K562 (cell line): Measurements from ENCODE around the gene TMEM222. TPM values are rescaled to one million over a fixed set of nuclear protein-coding genes. Genes with fewer than 3 reads are reported as not detected.
A peak's percentile ranks its signal among the peaks of the same experiment; 100 is the strongest.

Experiments
- ATAC-seq: fragments of 200-7000 bp; cut with Tn5 transposase; 3 replicates; pipeline ENCODE4 v1.9.1; 2020; ENCODE audit warnings: moderate library complexity
- BruUV-seq: library from RNA; stranded (reverse); fragments of 400-500 nt; replicated peaks from 2 replicates; lab custom pipeline; 2021; lab: Mats Ljungman, UMichigan
- CTCF ChIA-PET: fragments of 300-600 bp; formaldehyde crosslinking; extraction: SDS; loops from one replicate; lab custom pipeline; 2021; ENCODE audit warnings: low intra/inter-chr PET ratio; lab: Yijun Ruan, JAX
- POLR2A ChIA-PET: fragments of 300-600, 350-650 bp; sonication (Branson Sonifier 250); formaldehyde crosslinking; extraction: SDS; loops from one replicate; lab custom pipeline; 2021; ENCODE audit warnings: antibody characterized with exemption, inconsistent platforms; lab: Yijun Ruan, JAX
- DNase-seq, 4 experiments: peaks; one replicate each; pipeline versions ENCODE4 v3.0.0 to v3.0.0-alpha.2; 2011 to 2018; ENCODE audit warnings: low spot score in 3 of 4, mixed read lengths in 3 of 4; ENCODE audit errors: extremely low read depth in 1 of 4
- FAIRE-seq: peaks from 2 replicates; lab custom pipeline; 2011; peaks lifted over from hg19 to GRCh38; lab: Jason Lieb, UNC
- H2AFZ ChIP-seq: 2 replicates; pipeline ENCODE4 v1.6.0; 2011; ENCODE audit warnings: low read depth, low read length, control low read depth, inconsistent platforms
- H3K27ac ChIP-seq: fragments of 200-600 bp; 3 replicates; pipeline ENCODE4 v1.8.0; 2011; ENCODE audit warnings: low read depth, mild to moderate bottlenecking, control low read depth, inconsistent platforms, low read length, moderate library complexity, mixed read lengths; ENCODE audit errors: extremely low read depth
- H3K27me3 ChIP-seq, 2 experiments: fragments of 300-600 bp in 1 of 2; 2 replicates in 1 of 2; 3 replicates in 1 of 2; pipeline versions ENCODE4 v1.6.0 to v1.8.0; 2011; ENCODE audit warnings: inconsistent platforms in 2 of 2, low read length in 2 of 2, mild to moderate bottlenecking in 1 of 2, mixed read lengths in 1 of 2, moderate library complexity in 1 of 2; ENCODE audit not compliant: control insufficient read depth in 2 of 2, insufficient read depth in 2 of 2
- H3K36me3 ChIP-seq: fragments of 300-600 bp; 3 replicates; pipeline ENCODE4 v1.8.0; 2011; ENCODE audit warnings: mild to moderate bottlenecking, low read length, inconsistent platforms; ENCODE audit not compliant: control insufficient read depth, insufficient read depth
- H3K4me1 ChIP-seq, 2 experiments: fragments of 200-600 bp in 1 of 2; replicated peaks in 1 of 2; 2 replicates in 1 of 2; 3 replicates in 1 of 2; pipeline versions ENCODE4 v1.5.1 to v1.8.0; 2011; ENCODE audit warnings: inconsistent platforms in 2 of 2, low read length in 2 of 2, mild to moderate bottlenecking in 1 of 2, mixed read lengths in 1 of 2, moderate library complexity in 1 of 2; ENCODE audit not compliant: control insufficient read depth in 2 of 2, insufficient read depth in 2 of 2
- H3K4me2 ChIP-seq: 2 replicates; pipeline ENCODE4 v1.6.1; 2011; ENCODE audit warnings: low read length, control low read depth, inconsistent platforms, mixed read lengths; ENCODE audit not compliant: insufficient read depth
- H3K4me3 ChIP-seq: fragments of 200-600 bp; sonication (generic), shearing (Covaris generic); 2 replicates; pipeline ENCODE4 v1.5.1; 2016; ENCODE audit warnings: control low read depth, inconsistent platforms
- H3K79me2 ChIP-seq: fragments of 200-600 bp; 3 replicates; pipeline ENCODE4 v1.8.0; 2011; ENCODE audit warnings: low read length, inconsistent platforms; ENCODE audit not compliant: control insufficient read depth, insufficient read depth
- H3K9ac ChIP-seq, 2 experiments: 2 replicates each; pipeline versions ENCODE4 v1.6.0 to v1.6.1; 2011; ENCODE audit warnings: low read depth in 2 of 2, low read length in 2 of 2, control low read depth in 1 of 2, inconsistent platforms in 1 of 2, mild to moderate bottlenecking in 1 of 2, mixed read lengths in 1 of 2; ENCODE audit not compliant: insufficient read depth in 1 of 2
- H3K9me1 ChIP-seq: one replicate; pipeline ENCODE4 v1.6.0; 2011; ENCODE audit warnings: inconsistent platforms, mild to moderate bottlenecking, low read length, moderate library complexity; ENCODE audit not compliant: control insufficient read depth, insufficient read depth
- H3K9me3 ChIP-seq: replicated peaks from 2 replicates; pipeline ENCODE4 v1.5.1; 2011; ENCODE audit warnings: low read depth, low read length, inconsistent platforms; ENCODE audit not compliant: control insufficient read depth, insufficient read depth
- H4K20me1 ChIP-seq: replicated peaks from 2 replicates; pipeline ENCODE4 v1.6.1; 2011; ENCODE audit warnings: low read length, inconsistent platforms, mixed read lengths; ENCODE audit not compliant: control insufficient read depth, insufficient read depth
- BRCA1 ChIP-seq, 2 experiments: fragments of 450-650 bp in 1 of 2; sonication (generic) in 1 of 2; formaldehyde crosslinking in 1 of 2; IDR thresholded peaks; 2 replicates each; pipeline versions ENCODE4 v1.5.0 to v1.6.1; 2017 to 2020; ENCODE audit warnings: mild to moderate bottlenecking in 1 of 2, missing genetic modification reagents in 1 of 2
- CTCFL ChIP-seq: IDR thresholded peaks from 2 replicates; pipeline ENCODE4 v1.6.1; 2011; ENCODE audit warnings: borderline replicate concordance, low read depth, mild to moderate bottlenecking, moderate library complexity, low read length; ENCODE audit not compliant: insufficient read depth, poor library complexity, severe bottlenecking
- ERF ChIP-seq: fragments of 450-650 bp; formaldehyde crosslinking; IDR thresholded peaks from 2 replicates; pipeline ENCODE4 v1.4.0; 2020; ENCODE audit warnings: mild to moderate bottlenecking, mixed read lengths
- HNRNPK ChIP-seq: fragments of 200-400 bp; formaldehyde crosslinking; IDR thresholded peaks from one replicate; pipeline ENCODE4 v1.6.1; 2018; ENCODE audit warnings: mild to moderate bottlenecking, low read depth, low read length; ENCODE audit not compliant: poor library complexity, severe bottlenecking
- KLF13 ChIP-seq: fragments of 450-650 bp; IDR thresholded peaks from 2 replicates; pipeline ENCODE4 v1.6.1; 2016; ENCODE audit warnings: missing genetic modification characterization, low read depth, mild to moderate bottlenecking, missing compliant biosample characterization, moderate library complexity, borderline replicate concordance
- LEF1 ChIP-seq: fragments of 450-650 bp; IDR thresholded peaks from 2 replicates; pipeline ENCODE4 v1.6.1; 2016; ENCODE audit warnings: mild to moderate bottlenecking
- NFE2L1 ChIP-seq: fragments of 450-650 bp; IDR thresholded peaks from 2 replicates; pipeline ENCODE4 v1.6.1; 2016; ENCODE audit warnings: missing genetic modification characterization, low read depth, mild to moderate bottlenecking, missing compliant biosample characterization, moderate library complexity, borderline replicate concordance
- RAD21 ChIP-seq, 2 experiments: fragments of 250-450 bp in 1 of 2; fragments of 450-650 bp in 1 of 2; sonication (Bioruptor Pico) in 1 of 2; formaldehyde crosslinking in 1 of 2; IDR thresholded peaks in 1 of 2; conservative IDR thresholded peaks in 1 of 2; 2 replicates each; pipeline versions ENCODE4 v1.4.0 to v1.8.0; 2020 to 2022; ENCODE audit warnings: mild to moderate bottlenecking in 2 of 2, moderate library complexity in 1 of 2
- RBM39 ChIP-seq: fragments of 200-400 bp; formaldehyde crosslinking; optimal IDR thresholded peaks from 2 replicates; pipeline ENCODE3; 2018; ENCODE audit warnings: low read depth, low read length
- SMARCA4 ChIP-seq: fragments of 450-650 bp; IDR thresholded peaks from 2 replicates; pipeline ENCODE4 v1.6.1; 2016
- ZEB2 ChIP-seq: fragments of 450-650 bp; IDR thresholded peaks from 2 replicates; pipeline ENCODE4 v1.6.1; 2016
- ZFP91 ChIP-seq: sonication (generic); formaldehyde crosslinking; IDR thresholded peaks from 2 replicates; pipeline ENCODE4 v1.8.0; 2022; ENCODE audit warnings: mild to moderate bottlenecking, missing genetic modification reagents
- ZNF263 ChIP-seq: sonication (generic); formaldehyde crosslinking; IDR thresholded peaks from 2 replicates; pipeline ENCODE4 v1.8.0; 2022; ENCODE audit warnings: mild to moderate bottlenecking, missing genetic modification reagents, borderline replicate concordance
- ZSCAN29 ChIP-seq: fragments of 450-650 bp; IDR thresholded peaks from 2 replicates; pipeline ENCODE4 v1.6.1; 2017
- WGBS: fragments of 100-300 bp; shearing (Covaris generic); methylation state at CpG from one replicate; pipeline ENCODE4 v1.1.6; 2016; ENCODE audit warnings: low coverage, mixed read lengths; ENCODE audit not compliant: insufficient coverage; ENCODE audit errors: missing lambda C conversion rate; 5-methylcytosine and 5-hydroxymethylcytosine counted together
- in situ Hi-C: fragments of 300-500 bp; cut with MboI; formaldehyde crosslinking; loops from 4 replicates; pipeline ENCODE4 v1.15.0; 2018; ENCODE audit warnings: inconsistent platforms, mixed read lengths
- intact Hi-C: fragments of 100-400 bp; cut with micrococcal nuclease; formaldehyde crosslinking; loops from 2 replicates; pipeline ENCODE4 v1.14.2; 2022
- polyA plus RNA-seq, 8 experiments: library from polyadenylated mRNA; depleted of rRNA in 4 of 8; stranded (reverse) in 5 of 8; unstranded in 3 of 8; fragments of >200 nt; fragmentation: Nextera tagmentation in 2 of 8; fragmentation: Illumina TruSeq in 1 of 8; extraction: Ambion mirVana in 2 of 8; extraction: Trizol in 1 of 8; gene quantifications; 2 replicates each; pipeline versions ENCODE4 v1.2.1 to v1.2.3, GENCODE V29; 2011 to 2014; ENCODE audit warnings: inconsistent platforms in 1 of 8, missing spikeins in 1 of 8
- total RNA-seq, 7 experiments: library from RNA; depleted of rRNA in 6 of 7; stranded (reverse); fragments of >200 nt in 6 of 7; fragmentation: Illumina TruSeq in 2 of 7; extraction: Trizol in 2 of 7; gene quantifications; 2 replicates each; pipeline versions ENCODE4 v1.2.1 to v1.2.3, GENCODE V29; 2011 to 2021; ENCODE audit warnings: low replicate concordance in 1 of 7
- TF ChIP-seq, protein P1 (sequence below), 3 experiments: IDR thresholded peaks in 2 of 3; conservative IDR thresholded peaks in 1 of 3; 2 replicates each; pipeline ENCODE4 v1.5.1; 2011 to 2012; ENCODE audit warnings: low read length in 3 of 3, mild to moderate bottlenecking in 3 of 3, control low read depth in 2 of 3, improper control_type of control experiment in 1 of 3, inconsistent platforms in 1 of 3, low read depth in 1 of 3, mixed read lengths in 1 of 3, moderate library complexity in 1 of 3; ENCODE audit not compliant: insufficient read depth in 2 of 3

TMEM222 gene
- total and polyA plus RNA-seq, 9 of the 15 experiments (the other 6 are each of a cell fraction or from before 2014, with no cell fraction given): 6.9 to 48.0 (median 32.8) TPM

DNA sequence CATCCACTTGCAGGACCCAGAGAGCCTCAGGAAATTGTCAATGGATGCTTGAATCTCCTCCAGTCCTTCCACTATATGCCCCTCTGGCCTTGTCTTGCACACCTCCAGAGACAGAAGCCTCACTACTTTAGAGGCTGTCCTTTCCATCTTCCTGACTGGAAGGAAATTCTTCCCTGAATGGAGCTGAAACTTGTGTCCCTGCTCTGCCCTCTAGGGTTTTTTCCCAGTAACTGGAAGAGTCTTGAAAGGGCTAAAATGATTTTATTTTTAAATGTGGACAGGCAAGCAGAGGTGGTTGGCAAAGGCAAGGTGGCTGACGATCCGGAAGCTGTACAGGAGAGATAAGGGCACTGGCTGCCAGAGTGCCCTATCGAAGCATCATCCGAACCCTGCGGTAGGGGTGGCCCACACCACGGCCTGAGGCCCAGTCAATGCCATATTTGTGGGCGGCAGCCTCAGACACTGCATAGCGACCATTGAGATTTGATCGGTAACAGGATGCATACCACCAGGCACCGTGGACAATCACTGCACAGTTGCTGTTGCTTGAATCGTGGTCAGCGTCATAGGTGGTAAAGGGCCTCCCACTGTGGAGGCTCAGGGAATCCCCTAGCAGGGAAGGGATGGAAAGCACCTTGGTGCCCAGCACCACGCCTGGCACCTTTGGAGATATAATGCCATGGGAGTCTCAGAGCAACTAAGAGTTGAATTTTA lies 47.1 kb downstream of the TMEM222 start:
- no peaks in the 10 kb centered on the region for H3K9me3 ChIP-seq
- no peak overlapping the region for H3K4me3 ChIP-seq
- FAIRE-seq (no peak), DNase-seq (no peak), ATAC-seq (no peak)
- H3K27me3 ChIP-seq: no peaks in the 10 kb centered on the region
- peaks cover 20 to 52% of the 10 kb centered on the region in 2 experiments; a peak in 4 of 5 replicates for H3K4me1 ChIP-seq
- H3K4me2 ChIP-seq: no peak overlapping the region
- in situ Hi-C loops: no loop called here
- intact Hi-C loops: loop anchor here (10.0 kb wide), 1 partner anchor 174 kb away; no protein-coding TSS in a partner anchor
- ChIA-PET CTCF (interaction anchor here (1.1 to 1.2 kb wide), 2 partner anchors 36 to 267 kb away, joined by 3 read pairs; no protein-coding TSS in a partner anchor), POLR2A (interaction anchor here (0.6 to 1.8 kb wide), 5 partner anchors 10 to 890 kb away, joined by 3 to 5 read pairs (median 3); no protein-coding TSS in a partner anchor)
- no peaks in the 10 kb centered on the region; the same call in 1 of the 2 replicates for H4K20me1 ChIP-seq
- H3K36me3 ChIP-seq: no peaks in the 10 kb centered on the region
- WGBS: 41% methylated on average over 13 of the region's 13 CpGs
- BruUV-seq: no TSS peak
- no peaks in the 10 kb centered on the region for H3K79me2 ChIP-seq
- H3K9me1 ChIP-seq: no peaks in the 10 kb centered on the region
- peak overlapping the region in 1 of 2 experiments; percentile 62; a peak in 1 of 4 replicates for H3K9ac ChIP-seq
- H3K27ac ChIP-seq: no peak overlapping the region
- H2AFZ ChIP-seq: no peak overlapping the region
- TF ChIP-seq ZNF263 (CRISPR knock-in tag): 0 out of 2 replicates have a peak, but pooled peaks have one; percentile 16
- TF ChIP-seq LEF1: no peak
- TF ChIP-seq KLF13 (tag): no peak
- TF ChIP-seq ZSCAN29: no peak
- TF ChIP-seq ZFP91 (CRISPR knock-in tag): no peak
- TF ChIP-seq CTCFL: no peak
- no peak for TF ChIP-seq RBM39
- TF ChIP-seq, protein P1, sequence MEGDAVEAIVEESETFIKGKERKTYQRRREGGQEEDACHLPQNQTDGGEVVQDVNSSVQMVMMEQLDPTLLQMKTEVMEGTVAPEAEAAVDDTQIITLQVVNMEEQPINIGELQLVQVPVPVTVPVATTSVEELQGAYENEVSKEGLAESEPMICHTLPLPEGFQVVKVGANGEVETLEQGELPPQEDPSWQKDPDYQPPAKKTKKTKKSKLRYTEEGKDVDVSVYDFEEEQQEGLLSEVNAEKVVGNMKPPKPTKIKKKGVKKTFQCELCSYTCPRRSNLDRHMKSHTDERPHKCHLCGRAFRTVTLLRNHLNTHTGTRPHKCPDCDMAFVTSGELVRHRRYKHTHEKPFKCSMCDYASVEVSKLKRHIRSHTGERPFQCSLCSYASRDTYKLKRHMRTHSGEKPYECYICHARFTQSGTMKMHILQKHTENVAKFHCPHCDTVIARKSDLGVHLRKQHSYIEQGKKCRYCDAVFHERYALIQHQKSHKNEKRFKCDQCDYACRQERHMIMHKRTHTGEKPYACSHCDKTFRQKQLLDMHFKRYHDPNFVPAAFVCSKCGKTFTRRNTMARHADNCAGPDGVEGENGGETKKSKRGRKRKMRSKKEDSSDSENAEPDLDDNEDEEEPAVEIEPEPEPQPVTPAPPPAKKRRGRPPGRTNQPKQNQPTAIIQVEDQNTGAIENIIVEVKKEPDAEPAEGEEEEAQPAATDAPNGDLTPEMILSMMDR (IDR thresholded peaks at IDR 0.05 in 2 of 3, conservative IDR thresholded peaks at IDR 0.05 in 1 of 3; ENCODE audit: insufficient read depth in 2 of 3, low read depth in 1 of 3, low read length in 3 of 3): peak in 2 of 3 experiments; percentile 32 to 59; a peak in 3 of 6 replicates
- no peak for TF ChIP-seq NFE2L1 (tag)
- peak in 1 of 2 experiments; percentile 40; a peak in 1 of 4 replicates for TF ChIP-seq RAD21 (CRISPR knock-in tag; conservative IDR thresholded peaks at IDR 0.05 in 1 of 2, IDR thresholded peaks at IDR 0.05 in 1 of 2)
- 0 out of 2 replicates have a peak, but pooled peaks have one; percentile 14 for TF ChIP-seq SMARCA4
- no peak for TF ChIP-seq ZEB2
- no peak for TF ChIP-seq HNRNPK
- TF ChIP-seq ERF: no peak
- TF ChIP-seq BRCA1 (IDR thresholded peaks at IDR 0.05): no peak
- TF ChIP-seq BRCA1 (CRISPR knock-in tag; IDR thresholded peaks at IDR 0.05): 0 out of 2 replicates have a peak, but pooled peaks have one; percentile 51
